GM21390 (cell line): Measurements from ENCODE around the gene HCK.
"Not testable (repeated sequence)": the region's sequence is repeated elsewhere in the genome, so short reads cannot be mapped to it uniquely, and the experiment has no call there.

Source experiments
- ATAC-seq: cut with Tn5 transposase; IDR thresholded peaks from one replicate; pipeline ENCODE4 v1.9.1; 2021; ENCODE audit not compliant: unreplicated experiment

HCK gene

GRCh38 chr20:32089637-32090362 is 37.8 kb downstream of the HCK start:
- no peak for ATAC-seq

- no peak for ATAC-seq
Measured at GRCh38 chr20:32091888-32092346, 39.9 kb downstream of the HCK start.

GRCh38 chr20:32098786-32099185 is 46.7 kb downstream of the HCK start:
- no peak for ATAC-seq

- no peak for ATAC-seq
Measured at GRCh38 chr20:32108814-32109391, 56.9 kb downstream of the HCK start.

- ATAC-seq = peak; percentile 84
Measured at GRCh38 chr20:32109392-32110172, 57.5 kb downstream of the HCK start, which contains the start of gene TM9SF4. Gene TM9SF4, plus strand, starts transcription at chr20:32109714. Its CDS starts 27 bp downstream, at chr20:32109741.

GRCh38 chr20:32110173-32110704 is 58.2 kb downstream of the HCK start:
- ATAC-seq = no peak

GRCh38 chr20:32110727-32111126 is 58.7 kb downstream of the HCK start:
- ATAC-seq = no peak

- no peak for ATAC-seq
Measured at GRCh38 chr20:32111156-32111686, 59.2 kb downstream of the HCK start.

GRCh38 chr20:32111753-32112152 is 59.7 kb downstream of the HCK start:
- ATAC-seq = no peak

GRCh38 chr20:32112841-32113240 is 60.8 kb downstream of the HCK start:
- ATAC-seq = no peak

- ATAC-seq = no peak
Measured at GRCh38 chr20:32113591-32114260, 61.7 kb downstream of the HCK start.

GRCh38 chr20:32114305-32114960 is 62.4 kb downstream of the HCK start:
- ATAC-seq = no peak

- ATAC-seq = no peak
Measured at GRCh38 chr20:32115211-32115767, 63.2 kb downstream of the HCK start.

GRCh38 chr20:32116079-32116521 is 64.1 kb downstream of the HCK start:
- ATAC-seq = no peak

GRCh38 chr20:32116796-32117195 is 64.8 kb downstream of the HCK start:
- ATAC-seq = not testable (repeated sequence)

- not testable (repeated sequence) for ATAC-seq
Measured at GRCh38 chr20:32118427-32118826, 66.4 kb downstream of the HCK start.

- no peak for ATAC-seq
Measured at GRCh38 chr20:32119734-32120133, 67.7 kb downstream of the HCK start.

GRCh38 chr20:32121908-32122307 is 69.9 kb downstream of the HCK start:
- ATAC-seq = not testable (repeated sequence)

GRCh38 chr20:32123088-32123487 is 71.0 kb downstream of the HCK start:
- no peak for ATAC-seq
